Hepatocyte (in vitro differentiated cells): ENCODE data around the gene TMEM267.

Experiments
- EZH2 ChIP-seq: fragments of 200-600 bp; sonication (generic); IDR thresholded peaks from 2 replicates; pipeline ENCODE4 v1.6.1; 2016; ENCODE audit warnings: antibody characterized with exemption, mild to moderate bottlenecking, borderline replicate concordance
- TF ChIP-seq, protein P1 (sequence below): fragments of 200-600 bp; sonication (generic); IDR thresholded peaks from 2 replicates; pipeline ENCODE4 v1.5.1; 2016; ENCODE audit warnings: antibody characterized with exemption, mild to moderate bottlenecking; ENCODE audit not compliant: poor library complexity

DNA sequence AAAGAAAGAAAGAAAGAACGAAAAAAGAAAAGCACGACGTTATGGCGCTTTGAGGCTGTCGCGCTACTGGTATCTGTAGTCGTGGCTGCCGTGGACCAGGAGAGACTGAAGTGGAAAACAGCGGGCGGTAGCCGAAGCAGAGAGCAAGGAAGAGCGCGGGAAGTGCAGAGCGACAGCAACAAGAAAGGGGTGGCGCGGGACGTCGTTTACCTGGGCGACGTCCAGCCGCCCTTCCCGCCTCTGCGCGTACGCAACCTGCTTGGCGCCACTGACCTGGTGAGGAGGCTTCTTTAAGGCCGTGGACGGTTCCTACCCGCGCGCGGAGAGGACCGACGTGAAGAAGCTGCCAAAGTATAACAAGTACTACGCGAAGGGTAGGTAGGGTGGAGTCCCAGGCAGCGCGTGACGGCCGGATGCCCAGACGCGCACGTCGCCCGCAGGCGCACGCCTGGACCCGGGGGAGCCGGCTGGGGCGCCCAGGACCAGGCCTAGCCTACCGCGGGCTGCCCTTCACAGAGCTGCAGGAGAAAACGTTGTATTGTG is 86.8 kb downstream of the TMEM267 start:
- TF ChIP-seq, protein P1, sequence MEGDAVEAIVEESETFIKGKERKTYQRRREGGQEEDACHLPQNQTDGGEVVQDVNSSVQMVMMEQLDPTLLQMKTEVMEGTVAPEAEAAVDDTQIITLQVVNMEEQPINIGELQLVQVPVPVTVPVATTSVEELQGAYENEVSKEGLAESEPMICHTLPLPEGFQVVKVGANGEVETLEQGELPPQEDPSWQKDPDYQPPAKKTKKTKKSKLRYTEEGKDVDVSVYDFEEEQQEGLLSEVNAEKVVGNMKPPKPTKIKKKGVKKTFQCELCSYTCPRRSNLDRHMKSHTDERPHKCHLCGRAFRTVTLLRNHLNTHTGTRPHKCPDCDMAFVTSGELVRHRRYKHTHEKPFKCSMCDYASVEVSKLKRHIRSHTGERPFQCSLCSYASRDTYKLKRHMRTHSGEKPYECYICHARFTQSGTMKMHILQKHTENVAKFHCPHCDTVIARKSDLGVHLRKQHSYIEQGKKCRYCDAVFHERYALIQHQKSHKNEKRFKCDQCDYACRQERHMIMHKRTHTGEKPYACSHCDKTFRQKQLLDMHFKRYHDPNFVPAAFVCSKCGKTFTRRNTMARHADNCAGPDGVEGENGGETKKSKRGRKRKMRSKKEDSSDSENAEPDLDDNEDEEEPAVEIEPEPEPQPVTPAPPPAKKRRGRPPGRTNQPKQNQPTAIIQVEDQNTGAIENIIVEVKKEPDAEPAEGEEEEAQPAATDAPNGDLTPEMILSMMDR = no peak
- no peak for TF ChIP-seq EZH2
